Ovary (tissue), 3 donors: Measurements from ENCODE around the gene VCAN.

Experiments
- POLR2A ChIP-seq: fragments of 450-650 bp; IDR thresholded peaks from one replicate; pipeline ENCODE4 v1.6.1; 2017; ENCODE audit warnings: antibody characterized with exemption, mild to moderate bottlenecking, moderate library complexity
- TF ChIP-seq, protein P1 (sequence below), 3 donors: fragments of 450-650 bp in 2 of 3; fragments of 200-600 bp in 1 of 3; IDR thresholded peaks; one replicate each; pipeline versions ENCODE4 v1.5.1 to v1.8.0; 2016 to 2022; ENCODE audit warnings: antibody characterized with exemption in 3 of 3, mild to moderate bottlenecking in 1 of 3
- donor health status: DM: no; HTN: no; CAD: no.

DNA sequence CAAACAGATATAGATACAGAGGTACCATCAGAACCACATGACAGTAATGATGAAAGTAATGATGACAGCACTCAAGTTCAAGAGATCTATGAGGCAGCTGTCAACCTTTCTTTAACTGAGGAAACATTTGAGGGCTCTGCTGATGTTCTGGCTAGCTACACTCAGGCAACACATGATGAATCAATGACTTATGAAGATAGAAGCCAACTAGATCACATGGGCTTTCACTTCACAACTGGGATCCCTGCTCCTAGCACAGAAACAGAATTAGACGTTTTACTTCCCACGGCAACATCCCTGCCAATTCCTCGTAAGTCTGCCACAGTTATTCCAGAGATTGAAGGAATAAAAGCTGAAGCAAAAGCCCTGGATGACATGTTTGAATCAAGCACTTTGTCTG is 69.2 kb downstream of the VCAN start:
- no peak for TF ChIP-seq POLR2A
- TF ChIP-seq, protein P1, sequence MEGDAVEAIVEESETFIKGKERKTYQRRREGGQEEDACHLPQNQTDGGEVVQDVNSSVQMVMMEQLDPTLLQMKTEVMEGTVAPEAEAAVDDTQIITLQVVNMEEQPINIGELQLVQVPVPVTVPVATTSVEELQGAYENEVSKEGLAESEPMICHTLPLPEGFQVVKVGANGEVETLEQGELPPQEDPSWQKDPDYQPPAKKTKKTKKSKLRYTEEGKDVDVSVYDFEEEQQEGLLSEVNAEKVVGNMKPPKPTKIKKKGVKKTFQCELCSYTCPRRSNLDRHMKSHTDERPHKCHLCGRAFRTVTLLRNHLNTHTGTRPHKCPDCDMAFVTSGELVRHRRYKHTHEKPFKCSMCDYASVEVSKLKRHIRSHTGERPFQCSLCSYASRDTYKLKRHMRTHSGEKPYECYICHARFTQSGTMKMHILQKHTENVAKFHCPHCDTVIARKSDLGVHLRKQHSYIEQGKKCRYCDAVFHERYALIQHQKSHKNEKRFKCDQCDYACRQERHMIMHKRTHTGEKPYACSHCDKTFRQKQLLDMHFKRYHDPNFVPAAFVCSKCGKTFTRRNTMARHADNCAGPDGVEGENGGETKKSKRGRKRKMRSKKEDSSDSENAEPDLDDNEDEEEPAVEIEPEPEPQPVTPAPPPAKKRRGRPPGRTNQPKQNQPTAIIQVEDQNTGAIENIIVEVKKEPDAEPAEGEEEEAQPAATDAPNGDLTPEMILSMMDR (IDR thresholded peaks at IDR 0.05), result no peak
